Testis (tissue), 2 donors: ENCODE measurements around the gene ARHGEF4.

Experiments
- POLR2A ChIP-seq: fragments of 450-650 bp; IDR thresholded peaks from one replicate; pipeline ENCODE4 v1.6.1; 2017; ENCODE audit warnings: antibody characterized with exemption, mild to moderate bottlenecking, moderate library complexity
- TF ChIP-seq, protein P1 (sequence below), 3 experiments: fragments of 450-650 bp in 2 of 3; fragments of 200-600 bp in 1 of 3; sonication (generic) in 1 of 3; IDR thresholded peaks; one replicate each; pipeline ENCODE4 v1.5.1; 2016 to 2019; ENCODE audit warnings: antibody characterized with exemption in 3 of 3, mild to moderate bottlenecking in 2 of 3, moderate library complexity in 1 of 3

DNA sequence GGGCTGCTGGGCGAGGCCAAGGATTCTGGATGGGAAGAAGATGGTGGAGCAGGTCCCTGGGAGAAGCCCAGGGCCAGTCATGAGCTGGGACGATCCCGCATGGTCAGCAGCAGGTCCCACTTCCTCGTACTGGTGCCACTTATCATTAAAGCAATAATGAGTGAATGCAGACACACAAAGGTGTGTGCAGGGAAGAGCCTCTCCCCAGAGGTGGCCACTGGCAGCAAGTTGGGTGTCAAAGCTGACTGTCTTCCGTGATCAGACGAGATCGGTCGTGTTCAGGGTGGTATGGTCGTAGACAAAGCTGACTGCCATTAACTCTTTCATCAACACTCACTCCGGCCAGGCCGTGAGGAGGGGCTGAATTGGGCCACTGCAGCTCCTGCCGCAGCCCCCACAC lies 10.3 kb upstream of the ARHGEF4 start:
- TF ChIP-seq, protein P1, sequence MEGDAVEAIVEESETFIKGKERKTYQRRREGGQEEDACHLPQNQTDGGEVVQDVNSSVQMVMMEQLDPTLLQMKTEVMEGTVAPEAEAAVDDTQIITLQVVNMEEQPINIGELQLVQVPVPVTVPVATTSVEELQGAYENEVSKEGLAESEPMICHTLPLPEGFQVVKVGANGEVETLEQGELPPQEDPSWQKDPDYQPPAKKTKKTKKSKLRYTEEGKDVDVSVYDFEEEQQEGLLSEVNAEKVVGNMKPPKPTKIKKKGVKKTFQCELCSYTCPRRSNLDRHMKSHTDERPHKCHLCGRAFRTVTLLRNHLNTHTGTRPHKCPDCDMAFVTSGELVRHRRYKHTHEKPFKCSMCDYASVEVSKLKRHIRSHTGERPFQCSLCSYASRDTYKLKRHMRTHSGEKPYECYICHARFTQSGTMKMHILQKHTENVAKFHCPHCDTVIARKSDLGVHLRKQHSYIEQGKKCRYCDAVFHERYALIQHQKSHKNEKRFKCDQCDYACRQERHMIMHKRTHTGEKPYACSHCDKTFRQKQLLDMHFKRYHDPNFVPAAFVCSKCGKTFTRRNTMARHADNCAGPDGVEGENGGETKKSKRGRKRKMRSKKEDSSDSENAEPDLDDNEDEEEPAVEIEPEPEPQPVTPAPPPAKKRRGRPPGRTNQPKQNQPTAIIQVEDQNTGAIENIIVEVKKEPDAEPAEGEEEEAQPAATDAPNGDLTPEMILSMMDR (IDR thresholded peaks at IDR 0.05), result no peak
- no peak for TF ChIP-seq POLR2A
